GM10266 (cell line): ENCODE measurements around the gene CSMD2.

Experiments used
- DNase-seq: peaks from one replicate; pipeline ENCODE4 v3.0.0; 2012; ENCODE audit errors: extremely low spot score
- TF ChIP-seq, protein P1 (sequence below): IDR thresholded peaks from 2 replicates; pipeline ENCODE4 v1.5.1; 2012; ENCODE audit warnings: mild to moderate bottlenecking, low read depth; ENCODE audit not compliant: control insufficient read depth, insufficient read depth; ENCODE audit errors: missing control alignments

CSMD2 gene

DNA sequence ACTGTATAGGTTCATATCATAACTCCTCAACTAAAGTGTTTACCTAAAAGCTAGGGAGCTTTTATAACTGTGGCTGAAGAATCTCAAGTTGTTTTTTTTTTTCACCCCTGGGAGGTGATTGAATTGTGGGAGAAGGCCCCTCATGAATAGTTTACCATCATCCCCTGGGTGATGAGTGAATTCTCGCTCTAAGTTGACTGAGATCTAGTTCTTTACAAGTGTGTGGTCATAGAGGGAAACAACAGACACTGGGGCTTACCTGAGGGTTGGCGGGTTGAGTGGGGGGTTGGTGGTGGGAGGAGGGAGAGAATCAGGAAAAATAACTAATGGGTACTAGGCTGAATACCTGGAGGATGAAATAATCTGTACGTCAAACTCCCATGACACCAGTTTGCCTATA is 700.5 kb downstream of the CSMD2 start:
- TF ChIP-seq, protein P1, sequence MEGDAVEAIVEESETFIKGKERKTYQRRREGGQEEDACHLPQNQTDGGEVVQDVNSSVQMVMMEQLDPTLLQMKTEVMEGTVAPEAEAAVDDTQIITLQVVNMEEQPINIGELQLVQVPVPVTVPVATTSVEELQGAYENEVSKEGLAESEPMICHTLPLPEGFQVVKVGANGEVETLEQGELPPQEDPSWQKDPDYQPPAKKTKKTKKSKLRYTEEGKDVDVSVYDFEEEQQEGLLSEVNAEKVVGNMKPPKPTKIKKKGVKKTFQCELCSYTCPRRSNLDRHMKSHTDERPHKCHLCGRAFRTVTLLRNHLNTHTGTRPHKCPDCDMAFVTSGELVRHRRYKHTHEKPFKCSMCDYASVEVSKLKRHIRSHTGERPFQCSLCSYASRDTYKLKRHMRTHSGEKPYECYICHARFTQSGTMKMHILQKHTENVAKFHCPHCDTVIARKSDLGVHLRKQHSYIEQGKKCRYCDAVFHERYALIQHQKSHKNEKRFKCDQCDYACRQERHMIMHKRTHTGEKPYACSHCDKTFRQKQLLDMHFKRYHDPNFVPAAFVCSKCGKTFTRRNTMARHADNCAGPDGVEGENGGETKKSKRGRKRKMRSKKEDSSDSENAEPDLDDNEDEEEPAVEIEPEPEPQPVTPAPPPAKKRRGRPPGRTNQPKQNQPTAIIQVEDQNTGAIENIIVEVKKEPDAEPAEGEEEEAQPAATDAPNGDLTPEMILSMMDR = no peak
- no peak for DNase-seq
